ENCODE results near the gene LRRTM4. TPM values are rescaled to one million over a fixed set of nuclear protein-coding genes. Genes with fewer than 3 reads are reported as not detected.
"Not testable (repeated sequence)": the region's sequence is repeated elsewhere in the genome, so short reads cannot be mapped to it uniquely, and the experiment has no call there.

LRRTM4 gene
- total RNA-seq, 4 donors from 2014 or later = not detected

DNA sequence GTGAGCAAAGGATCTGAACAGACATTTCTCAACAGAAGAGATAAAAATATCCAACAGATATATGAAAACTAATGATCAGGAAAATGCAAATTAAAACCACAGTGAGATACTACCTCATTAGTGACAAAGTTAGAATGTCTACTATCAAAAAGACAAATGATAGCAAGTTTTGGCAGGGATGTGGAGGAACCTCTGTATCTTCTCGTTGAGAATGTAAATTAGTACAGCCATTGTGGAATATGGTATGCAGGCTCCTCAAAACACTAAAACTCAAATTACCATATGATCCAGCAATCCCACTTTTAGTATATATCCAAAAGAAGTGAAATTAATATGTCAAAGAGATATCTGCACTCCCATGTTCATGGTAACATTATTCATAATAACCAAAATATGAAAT is 427.1 kb downstream of the LRRTM4 start:
- Histone ChIP-seq H3K27ac (no peak overlapping the region), H3K36me3 (no peaks in the 10 kb centered on the region), H3K9me3 (no peaks in the 10 kb centered on the region), H3K27me3 (no peaks in the 10 kb centered on the region), H3K4me1 (no peaks in the 10 kb centered on the region), H3K4me3 (no peak overlapping the region)
- DNase-seq = no peak
- TF ChIP-seq POLR2A (IDR thresholded peaks at IDR 0.05) (no peak), CTCF (IDR thresholded peaks at IDR 0.05) (no peak)
- intact Hi-C loops (cut with DNase I) = no loop called here
- WGBS, 2 donors = 61 to 62% methylated on average over 1 of the region's 1 CpG

DNA sequence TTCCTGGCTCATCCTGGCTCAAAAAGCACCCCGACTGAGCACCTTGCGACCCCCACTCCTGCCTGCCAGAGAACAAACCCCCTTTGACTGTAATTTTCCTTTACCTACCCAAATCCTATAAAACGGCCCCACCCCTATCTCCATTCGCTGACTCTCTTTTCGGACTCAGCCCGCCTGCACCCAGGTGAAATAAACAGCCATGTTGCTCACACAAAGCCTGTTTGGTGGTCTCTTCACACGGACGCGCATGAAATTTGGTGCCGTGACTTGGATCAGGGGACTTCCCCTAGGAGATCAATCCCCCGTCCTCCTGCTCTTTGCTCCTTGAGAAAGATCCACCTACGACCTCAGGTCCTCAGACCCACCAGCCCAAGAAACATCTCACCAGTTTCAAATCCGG is 433.8 kb downstream of the LRRTM4 start:
- DNase-seq; intact Hi-C loops (cut with DNase I): not testable (repeated sequence)
- 21 to 26% methylated on average over 10 to 13 of the region's 13 CpGs for WGBS, 2 donors

DNA sequence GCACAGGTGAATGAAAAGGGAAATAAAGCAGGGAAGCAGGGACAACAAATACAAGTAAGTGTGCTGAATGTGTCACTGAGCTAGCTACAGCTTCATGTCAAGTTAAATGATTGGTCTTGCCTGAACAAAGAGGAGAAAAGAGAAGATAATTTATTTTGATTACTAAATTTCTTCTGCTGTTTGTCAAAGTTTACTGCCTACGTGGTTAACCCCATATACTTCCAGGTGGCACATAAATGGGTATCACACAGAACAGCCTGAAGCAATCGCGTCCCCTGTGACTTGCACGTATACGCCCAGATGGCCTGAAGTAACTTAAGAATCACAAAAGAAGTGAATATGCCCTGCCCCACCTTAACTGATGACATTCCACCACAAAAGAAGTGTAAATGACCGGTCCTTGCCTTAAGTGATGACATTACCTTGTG is 434.2 kb downstream of the LRRTM4 start:
- Histone ChIP-seq H3K4me3 (no peak overlapping the region), H3K27me3 (peaks cover 0 to 4% (median 0%) of the 10 kb centered on the region in 4 donors), H3K36me3 (no peaks in the 10 kb centered on the region), H3K9me3 (no peaks in the 10 kb centered on the region), H3K4me1 (no peaks in the 10 kb centered on the region), H3K27ac (no peak overlapping the region)
- intact Hi-C loops (cut with DNase I) = no loop called here
- WGBS, 2 donors = 35 to 36% methylated on average over 6 of the region's 6 CpGs
- no peak for DNase-seq
- no peak for TF ChIP-seq POLR2A (IDR thresholded peaks at IDR 0.05)
- no peak for TF ChIP-seq CTCF (IDR thresholded peaks at IDR 0.05)

More for the DNA sequence above, 433.8 kb downstream of the LRRTM4 start:
- H3K4me1 ChIP-seq, H3K4me3 ChIP-seq, H3K27me3 ChIP-seq, H3K9me3 ChIP-seq, H3K36me3 ChIP-seq, H3K27ac ChIP-seq: not testable (repeated sequence)

DNA sequence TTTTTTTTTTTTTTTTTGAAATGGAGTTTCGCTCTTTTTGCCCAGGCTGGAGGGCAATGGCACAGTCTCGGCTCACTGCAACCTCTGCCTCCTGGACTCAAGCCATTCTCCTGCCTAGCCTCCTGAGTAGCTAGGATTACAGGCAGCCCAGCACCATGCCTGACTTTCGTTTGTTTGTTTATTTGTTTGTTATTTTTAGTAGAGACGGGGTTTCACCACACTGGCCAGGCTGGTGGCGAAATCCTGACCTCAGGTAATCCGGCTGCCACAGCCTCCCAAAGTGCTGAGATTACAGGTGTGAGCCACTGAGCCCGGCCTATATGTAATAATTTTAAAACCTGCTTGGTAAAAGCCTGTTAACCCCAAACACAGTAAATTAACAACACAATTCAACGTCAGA is 435.7 kb downstream of the LRRTM4 start:
- WGBS, 2 donors = 57 to 62% methylated on average over 8 of the region's 8 CpGs
- intact Hi-C loops (cut with DNase I) = no loop called here
- Histone ChIP-seq H3K4me3 (no peak overlapping the region), H3K36me3 (no peaks in the 10 kb centered on the region), H3K9me3 (no peaks in the 10 kb centered on the region), H3K27ac (no peak overlapping the region), H3K27me3 (peaks cover 0 to 4% (median 0%) of the 10 kb centered on the region in 4 donors), H3K4me1 (no peaks in the 10 kb centered on the region)
- no peak for DNase-seq
- no peak for TF ChIP-seq POLR2A (IDR thresholded peaks at IDR 0.05)
- no peak for TF ChIP-seq CTCF (IDR thresholded peaks at IDR 0.05)

DNA sequence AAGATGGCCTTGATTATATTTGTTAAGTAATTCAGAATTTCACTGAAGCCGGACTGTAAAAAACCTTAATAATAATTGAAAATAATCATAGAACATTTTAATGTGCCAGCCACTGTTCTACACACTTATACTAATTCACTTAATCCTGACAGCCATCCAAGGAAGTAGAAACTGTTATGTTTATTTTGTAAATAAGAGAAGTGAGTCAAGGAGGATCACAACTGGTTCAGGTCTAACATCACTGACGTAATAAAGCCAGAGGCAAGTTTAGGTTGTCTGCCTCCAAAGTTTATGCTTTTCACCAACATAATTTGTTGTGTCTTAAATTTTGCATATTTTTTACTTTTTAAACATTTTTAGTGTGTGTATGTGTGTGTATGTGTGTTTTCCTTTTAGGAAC is 436.1 kb downstream of the LRRTM4 start:
- no peak for TF ChIP-seq CTCF (IDR thresholded peaks at IDR 0.05)
- TF ChIP-seq POLR2A (IDR thresholded peaks at IDR 0.05) = no peak
- Histone ChIP-seq H3K36me3 (no peaks in the 10 kb centered on the region), H3K4me1 (no peaks in the 10 kb centered on the region), H3K4me3 (no peak overlapping the region), H3K9me3 (no peaks in the 10 kb centered on the region), H3K27ac (no peak overlapping the region), H3K27me3 (peaks cover 0 to 4% (median 0%) of the 10 kb centered on the region in 4 donors)
- WGBS, 2 donors = 67 to 76% methylated on average over 2 of the region's 2 CpGs
- intact Hi-C loops (cut with DNase I) = no loop called here
- DNase-seq = no peak

DNA sequence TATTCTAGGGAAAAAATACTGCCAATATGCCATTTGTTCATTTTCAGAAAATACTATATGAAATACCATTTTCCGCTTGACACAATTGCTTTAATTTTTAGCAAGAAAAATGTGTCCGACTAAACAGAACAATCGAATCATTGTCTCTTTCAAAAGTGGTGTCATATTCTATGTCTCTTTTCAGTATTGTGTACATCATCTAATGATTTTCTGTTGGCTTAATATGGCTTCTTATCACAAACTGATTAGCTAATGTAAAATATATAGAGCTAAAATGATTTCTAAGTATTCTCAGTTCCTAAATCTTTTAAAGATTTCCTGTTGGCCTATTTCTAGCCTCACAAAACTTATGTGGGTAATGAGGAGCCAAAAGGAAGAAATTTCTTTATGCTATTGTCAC is 436.6 kb downstream of the LRRTM4 start:
- DNase-seq = no peak
- H3K27me3 ChIP-seq = peaks cover 0 to 4% (median 0%) of the 10 kb centered on the region in 4 donors
- no peak overlapping the region for H3K4me3 ChIP-seq
- no peak overlapping the region for H3K27ac ChIP-seq
- H3K36me3 ChIP-seq = no peaks in the 10 kb centered on the region
- H3K9me3 ChIP-seq = no peaks in the 10 kb centered on the region
- TF ChIP-seq POLR2A (IDR thresholded peaks at IDR 0.05) (no peak), CTCF (IDR thresholded peaks at IDR 0.05) (no peak)
- 87 to 89% methylated on average over 3 of the region's 3 CpGs for WGBS, 2 donors
- intact Hi-C loops (cut with DNase I) = no loop called here
- H3K4me1 ChIP-seq = no peaks in the 10 kb centered on the region

All from esophagus squamous epithelium (tissue), 5 donors.